SK-N-SH (cell line): ENCODE results near the gene SMYD3. TPM values are rescaled to one million over a fixed set of nuclear protein-coding genes. Genes with fewer than 3 reads are reported as not detected.
A peak's percentile ranks its signal among the peaks of the same experiment; 100 is the strongest.

Source experiments
- CTCF ChIA-PET: fragments of 300-600, 350-600 bp; formaldehyde crosslinking; extraction: SDS; loops from one replicate; lab custom pipeline; 2021; lab: Yijun Ruan, JAX
- POLR2A ChIA-PET: fragments of 350-600 bp; sonication (Branson Sonifier 250); formaldehyde crosslinking; extraction: SDS; loops from one replicate; lab custom pipeline; 2020; ENCODE audit warnings: antibody characterized with exemption, inconsistent platforms; lab: Yijun Ruan, JAX
- DNase-seq: peaks from one replicate; pipeline ENCODE4 v3.0.0; 2012
- H2AFZ ChIP-seq: fragments of 200-600 bp; sonication (generic); 2 replicates; pipeline ENCODE4 v1.8.1; 2016; ENCODE audit warnings: antibody characterized with exemption, mild to moderate bottlenecking, low read depth
- H3F3A ChIP-seq: fragments of 200-600 bp; sonication (generic); replicated peaks from 2 replicates; pipeline ENCODE3; 2016; ENCODE audit warnings: antibody characterized with exemption, mild to moderate bottlenecking; ENCODE audit not compliant: insufficient read depth
- H3K27ac ChIP-seq, 2 experiments: fragments of 200-500 bp in 1 of 2; fragments of 200-600 bp in 1 of 2; sonication (Bioruptor generic) in 1 of 2; sonication (generic), shearing (Covaris generic) in 1 of 2; 2 replicates each; pipeline versions ENCODE4 v1.5.1 to v1.6.1; 2014 to 2016; ENCODE audit warnings: low read depth in 2 of 2, inconsistent platforms in 1 of 2, low read length in 1 of 2, mild to moderate bottlenecking in 1 of 2, mixed read lengths in 1 of 2
- H3K27me3 ChIP-seq: fragments of 200-600 bp; sonication (generic), shearing (Covaris generic); 2 replicates; pipeline ENCODE4 v1.6.1; 2016; ENCODE audit warnings: mixed run types; ENCODE audit not compliant: insufficient read depth
- H3K36me3 ChIP-seq, 2 experiments: fragments of 200-500 bp in 1 of 2; fragments of 200-600 bp in 1 of 2; sonication (Bioruptor generic) in 1 of 2; sonication (generic) in 1 of 2; replicated peaks in 1 of 2; 2 replicates each; pipeline versions ENCODE3 to v1.5.1; 2014 to 2016; ENCODE audit warnings: low read length in 1 of 2, mild to moderate bottlenecking in 1 of 2; ENCODE audit not compliant: insufficient read depth in 2 of 2, control insufficient read depth in 1 of 2
- H3K4me1 ChIP-seq, 2 experiments: fragments of 200-500 bp in 1 of 2; fragments of 200-600 bp in 1 of 2; sonication (Bioruptor generic) in 1 of 2; sonication (generic), shearing (Covaris generic) in 1 of 2; 2 replicates each; pipeline versions ENCODE4 v1.5.1 to v1.6.1; 2014 to 2016; ENCODE audit warnings: low read depth in 1 of 2, low read length in 1 of 2, mixed run types in 1 of 2; ENCODE audit not compliant: insufficient read depth in 2 of 2, control insufficient read depth in 1 of 2
- H3K4me2 ChIP-seq: fragments of 200-600 bp; sonication (generic), shearing (Covaris generic); 2 replicates; pipeline ENCODE4 v1.6.1; 2017; ENCODE audit warnings: mixed run types
- H3K4me3 ChIP-seq, 2 experiments: fragments of 200-500 bp in 1 of 2; fragments of 200-600 bp in 1 of 2; sonication (Bioruptor generic) in 1 of 2; sonication (generic), shearing (Covaris generic) in 1 of 2; 2 replicates each; pipeline versions ENCODE4 v1.5.1 to v1.8.1; 2014 to 2016; ENCODE audit warnings: low read depth in 2 of 2, inconsistent platforms in 1 of 2, low read length in 1 of 2, mild to moderate bottlenecking in 1 of 2, mixed read lengths in 1 of 2, moderate library complexity in 1 of 2
- H3K79me2 ChIP-seq: fragments of 200-600 bp; sonication (generic); 2 replicates; pipeline ENCODE4 v1.8.1; 2017; ENCODE audit warnings: mild to moderate bottlenecking; ENCODE audit not compliant: insufficient read depth
- H3K9ac ChIP-seq: fragments of 200-600 bp; sonication (generic); 2 replicates; pipeline ENCODE4 v1.6.1; 2017; ENCODE audit warnings: mixed run types
- H3K9me2 ChIP-seq: fragments of 200-600 bp; sonication (generic); 2 replicates; pipeline ENCODE4 v1.6.1; 2017; ENCODE audit warnings: mixed run types
- H3K9me3 ChIP-seq: fragments of 200-600 bp; sonication (generic); 2 replicates; pipeline ENCODE4 v1.6.1; 2017; ENCODE audit warnings: mixed run types, mild to moderate bottlenecking, moderate library complexity
- H4K20me1 ChIP-seq: fragments of 200-600 bp; sonication (generic); 2 replicates; pipeline ENCODE4 v1.6.1; 2017; ENCODE audit warnings: mild to moderate bottlenecking, mixed run types; ENCODE audit not compliant: insufficient read depth
- CHD2 ChIP-seq: fragments of 150-350 bp; IDR thresholded peaks from 2 replicates; pipeline ENCODE4 v1.6.1; 2018; ENCODE audit warnings: low read length; ENCODE audit not compliant: partially characterized antibody
- ELF1 ChIP-seq: IDR thresholded peaks from 2 replicates; pipeline ENCODE4 v1.4.0; 2012
- EP300 ChIP-seq, 2 experiments: IDR thresholded peaks; 2 replicates each; pipeline versions ENCODE4 v1.4.0 to v1.6.1; 2012; ENCODE audit warnings: borderline replicate concordance in 1 of 2, low read depth in 1 of 2, low read length in 1 of 2
- EZH2phosphoT487 ChIP-seq: fragments of 200-600 bp; sonication (generic); IDR thresholded peaks from 2 replicates; pipeline ENCODE4 v1.6.1; 2017; ENCODE audit warnings: low read depth, mixed run types, mild to moderate bottlenecking, antibody characterized with exemption, moderate library complexity, borderline replicate concordance
- FOXJ3 ChIP-seq: sonication (generic); formaldehyde crosslinking; IDR thresholded peaks from 2 replicates; pipeline ENCODE4 v1.5.1; 2020; ENCODE audit warnings: mild to moderate bottlenecking, missing genetic modification reagents
- GABPA ChIP-seq: IDR thresholded peaks from 2 replicates; pipeline ENCODE4 v1.4.0; 2012; ENCODE audit warnings: low read depth, mild to moderate bottlenecking
- GATA2 ChIP-seq: sonication (generic); formaldehyde crosslinking; IDR thresholded peaks from 2 replicates; pipeline ENCODE4 v1.5.0; 2020; ENCODE audit warnings: mild to moderate bottlenecking, missing genetic modification reagents
- NFIC ChIP-seq: IDR thresholded peaks from 2 replicates; pipeline ENCODE4 v1.4.0; 2012; ENCODE audit warnings: borderline replicate concordance
- PBX3 ChIP-seq: IDR thresholded peaks from 2 replicates; pipeline ENCODE4; 2012
- RAD21 ChIP-seq: IDR thresholded peaks from 2 replicates; pipeline ENCODE4 v1.6.1; 2012; ENCODE audit warnings: mild to moderate bottlenecking, low read length
- RCOR1 ChIP-seq: fragments of 150-350 bp; IDR thresholded peaks from 2 replicates; pipeline ENCODE4 v1.6.1; 2017; ENCODE audit warnings: antibody characterized with exemption, low read length
- SIN3A ChIP-seq: IDR thresholded peaks from 2 replicates; pipeline ENCODE4 v1.6.1; 2012; ENCODE audit warnings: low read depth, mild to moderate bottlenecking, low read length, moderate library complexity, borderline replicate concordance
- TAF1 ChIP-seq: IDR thresholded peaks from 2 replicates; pipeline ENCODE4 v1.6.1; 2012; ENCODE audit warnings: low read depth, mild to moderate bottlenecking, low read length, moderate library complexity, borderline replicate concordance
- TEAD4 ChIP-seq: IDR thresholded peaks from 2 replicates; pipeline ENCODE4 v1.4.0; 2012; ENCODE audit warnings: mild to moderate bottlenecking, borderline replicate concordance; ENCODE audit not compliant: insufficient read depth
- USF1 ChIP-seq: IDR thresholded peaks from 2 replicates; pipeline ENCODE4 v1.4.0; 2012; ENCODE audit warnings: low read depth, borderline replicate concordance
- ZBTB33 ChIP-seq: IDR thresholded peaks from 2 replicates; pipeline ENCODE4 v1.4.0; 2012; ENCODE audit warnings: low read depth, borderline replicate concordance
- WGBS: methylation state at CpG from one replicate; pipeline ENCODE4 v1.1.6; 2017; ENCODE audit warnings: low lambda C conversion rate; 5-methylcytosine and 5-hydroxymethylcytosine counted together
- polyA plus RNA-seq, 3 experiments: library from polyadenylated mRNA; depleted of rRNA; stranded (reverse); fragments of >200 nt; gene quantifications; 2 replicates each; pipeline ENCODE4 v1.2.3, GENCODE V29; 2012

Gene SMYD3
- polyA plus RNA-seq, 1 of the 3 experiments (the other 2 are of a cell fraction): 31.4 TPM

- no peaks in the 10 kb centered on the region for H3K9me3 ChIP-seq
- CTCF ChIA-PET: interaction anchor here (1.2 to 1.7 kb wide), 2 partner anchors 9 to 19 kb away, joined by 3 to 5 read pairs; no protein-coding TSS in a partner anchor
Observed at GRCh38 chr1:245810789-245811337, 696.2 kb downstream of the SMYD3 start.

More at GRCh38 chr1:245810789-245811337, 696.2 kb downstream of the SMYD3 start:
- 77% methylated on average over 7 of the region's 7 CpGs for WGBS
- peaks cover 0 to 56% of the 10 kb centered on the region in 2 experiments; a peak in 2 of 4 replicates for H3K4me1 ChIP-seq
- POLR2A ChIA-PET: interaction anchor here (0.6 kb wide), 1 partner anchor 49 kb away, joined by 3 read pairs; no protein-coding TSS in a partner anchor
- no peaks in the 10 kb centered on the region for H3K36me3 ChIP-seq
- no peak for TF ChIP-seq NFIC
- TF ChIP-seq GATA2 (CRISPR knock-in tag): no peak
- TF ChIP-seq CHD2: no peak
- TF ChIP-seq ZBTB33: no peak
- TF ChIP-seq ELF1: no peak
- TF ChIP-seq PBX3: no peak
- no peak for TF ChIP-seq RAD21
- TF ChIP-seq TEAD4: no peak
- no peak for TF ChIP-seq TAF1
- TF ChIP-seq EZH2phosphoT487: no peak
- no peak for TF ChIP-seq SIN3A
- no peak for TF ChIP-seq GABPA
- no peak for TF ChIP-seq FOXJ3 (CRISPR knock-in tag)
- TF ChIP-seq USF1: no peak
- no peak for TF ChIP-seq RCOR1
- TF ChIP-seq EP300 (IDR thresholded peaks at IDR 0.05; ENCODE audit: borderline replicate concordance in 1 of 2, low read depth in 1 of 2, low read length in 1 of 2): no peak
- no peak overlapping the region for H3K4me2 ChIP-seq
- no peaks in the 10 kb centered on the region for H3K27me3 ChIP-seq
- peak overlapping the region in 1 of 2 experiments; percentile 80; a peak in 2 of 4 replicates for H3K27ac ChIP-seq
- no peak overlapping the region for H3K4me3 ChIP-seq
- no peak overlapping the region for H2AFZ ChIP-seq
- H4K20me1 ChIP-seq: no peaks in the 10 kb centered on the region
- DNase-seq: no peak
- H3K9me2 ChIP-seq: no peaks in the 10 kb centered on the region
- no peaks in the 10 kb centered on the region for H3K79me2 ChIP-seq
- no peak overlapping the region for H3K9ac ChIP-seq
- no peaks in the 10 kb centered on the region for H3F3A ChIP-seq
